H1 (cell line): Measurements from ENCODE around the gene ROR1. TPM values are rescaled to one million over a fixed set of nuclear protein-coding genes. Genes with fewer than 3 reads are reported as not detected.

Source experiments
- ATF2 ChIP-seq: IDR thresholded peaks from 2 replicates; pipeline ENCODE4 v1.6.1; 2012; ENCODE audit warnings: low read length, inconsistent platforms
- ATF3 ChIP-seq: IDR thresholded peaks from 2 replicates; pipeline ENCODE4 v1.6.1; 2011; ENCODE audit warnings: low read depth, mild to moderate bottlenecking, low read length; ENCODE audit not compliant: insufficient read depth
- polyA plus RNA-seq, 7 experiments: library from polyadenylated mRNA; depleted of rRNA in 3 of 7; stranded (reverse) in 5 of 7; unstranded in 2 of 7; fragments of >200 nt in 5 of 7; fragments of 200-250 nt in 2 of 7; gene quantifications; 1 replicate in 5 of 7; 2 replicates in 1 of 7; 4 replicates in 1 of 7; pipeline versions ENCODE4 v1.2.1 to v1.2.3, GENCODE V29; 2011 to 2013; ENCODE audit warnings: missing spikeins in 2 of 7, mixed read lengths in 2 of 7
- total RNA-seq: library from RNA; stranded (reverse); fragmentation: NEBNext Ultra II Directional; extraction: Animal tissue kit (Norgen Biotek cat#: 25700); gene quantifications from 2 replicates; pipeline ENCODE4 v1.2.1, GENCODE V29; 2021

The ROR1 gene
- total and polyA plus RNA-seq, 2 of the 8 experiments (the other 6 are each of a cell fraction or from before 2014, with no cell fraction given), result 33.6 to 73.6 TPM

DNA sequence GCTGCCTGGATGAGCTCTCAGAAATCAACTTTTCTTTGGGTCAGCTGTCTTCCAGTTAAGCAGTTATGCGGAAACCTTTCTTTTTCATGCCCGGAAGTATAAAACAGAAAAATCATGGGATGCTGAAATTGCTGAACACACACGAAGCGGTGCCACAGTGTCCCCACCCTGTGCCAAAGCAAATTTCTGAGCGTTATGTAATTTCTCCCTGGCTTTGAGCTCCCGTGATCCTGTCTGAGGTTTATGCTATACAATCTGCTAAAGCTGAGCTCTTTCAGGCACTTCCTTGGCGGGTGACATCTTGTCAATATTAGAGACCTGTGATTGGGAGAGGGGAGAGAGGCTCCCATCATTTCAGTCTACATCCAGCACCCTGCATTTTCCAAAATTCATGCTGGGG, 201.7 kb downstream of the ROR1 start (continued):
- TF ChIP-seq ATF2 (no peak), ATF3 (no peak)
- TF ChIP-seq, all 59 proteins: peak for 0
